Ureter (tissue), 1 donor: ENCODE measurements around the gene TRNAU1AP. TPM values are rescaled to one million over a fixed set of nuclear protein-coding genes. Genes with fewer than 3 reads are reported as not detected.
"Not testable (repeated sequence)": the region's sequence is repeated elsewhere in the genome, so short reads cannot be mapped to it uniquely, and the experiment has no call there.

Experiments used
- DNase-seq: peaks from one replicate; pipeline ENCODE4 v3.0.0-alpha.2; 2020; ENCODE audit warnings: low spot score
- total RNA-seq: library from RNA; stranded (reverse); gene quantifications from one replicate; pipeline ENCODE4 v1.2.4, GENCODE V29; 2023
- donor health status: DM: yes; HTN: yes; CAD: no.

The TRNAU1AP gene
- total RNA-seq, 1 donor from 2014 or later = 31.3 TPM

GRCh38 chr1:28521502-28522164, 31.3 kb upstream of the TRNAU1AP start:
- no peak for DNase-seq

- not testable (repeated sequence) for DNase-seq
Measured at GRCh38 chr1:28522537-28522936, 30.3 kb upstream of the TRNAU1AP start.

- not testable (repeated sequence) for DNase-seq
Measured at GRCh38 chr1:28525002-28525642, 27.8 kb upstream of the TRNAU1AP start.

GRCh38 chr1:28526886-28527285, 26.0 kb upstream of the TRNAU1AP start:
- peak; percentile 77 for DNase-seq

- DNase-seq = no peak
Measured at GRCh38 chr1:28530456-28530855, 22.4 kb upstream of the TRNAU1AP start.

GRCh38 chr1:28534671-28535070, 18.2 kb upstream of the TRNAU1AP start:
- DNase-seq = no peak

GRCh38 chr1:28535180-28535579, 17.7 kb upstream of the TRNAU1AP start:
- DNase-seq = no peak

GRCh38 chr1:28537457-28538199, 15.3 kb upstream of the TRNAU1AP start:
- no peak for DNase-seq

- DNase-seq = no peak
Measured at GRCh38 chr1:28538286-28538685, 14.6 kb upstream of the TRNAU1AP start.

GRCh38 chr1:28540651-28541050, 12.2 kb upstream of the TRNAU1AP start:
- DNase-seq = no peak

GRCh38 chr1:28541414-28542015, 11.4 kb upstream of the TRNAU1AP start:
- DNase-seq = not testable (repeated sequence)

- no peak for DNase-seq
Measured at GRCh38 chr1:28545246-28545628, 7.6 kb upstream of the TRNAU1AP start.

- DNase-seq = no peak
Measured at GRCh38 chr1:28548318-28548717, 4.6 kb upstream of the TRNAU1AP start.

- DNase-seq = no peak
Measured at GRCh38 chr1:28551381-28551780, 1.5 kb upstream of the TRNAU1AP start.

GRCh38 chr1:28560886-28561285, 8.0 kb downstream of the TRNAU1AP start:
- DNase-seq = no peak

- DNase-seq = no peak
Measured at GRCh38 chr1:28564310-28564709, 11.4 kb downstream of the TRNAU1AP start.

- DNase-seq = no peak
Measured at GRCh38 chr1:28565040-28565439, 12.2 kb downstream of the TRNAU1AP start.

- no peak for DNase-seq
Measured at GRCh38 chr1:28565726-28566125, 12.8 kb downstream of the TRNAU1AP start.

- no peak for DNase-seq
Measured at GRCh38 chr1:28566931-28567330, 14.0 kb downstream of the TRNAU1AP start.

GRCh38 chr1:28571911-28572310, 19.0 kb downstream of the TRNAU1AP start:
- DNase-seq = no peak

- not testable (repeated sequence) for DNase-seq
Measured at GRCh38 chr1:28572891-28573290, 20.0 kb downstream of the TRNAU1AP start.

GRCh38 chr1:28573564-28573963, 20.7 kb downstream of the TRNAU1AP start:
- DNase-seq = no peak
